Embryonic facial prominence (tissue), 1 donor: Measurements from ENCODE around the gene ENKD1.

ENCODE experiments used
- DNase-seq: peaks from one replicate; pipeline ENCODE4 v3.0.0-alpha.2; 2016; ENCODE audit errors: extremely low spot score

Gene ENKD1

GRCh38 chr16:67650023-67650422, 16.5 kb downstream of the ENKD1 start:
- DNase-seq: no peak

DNA sequence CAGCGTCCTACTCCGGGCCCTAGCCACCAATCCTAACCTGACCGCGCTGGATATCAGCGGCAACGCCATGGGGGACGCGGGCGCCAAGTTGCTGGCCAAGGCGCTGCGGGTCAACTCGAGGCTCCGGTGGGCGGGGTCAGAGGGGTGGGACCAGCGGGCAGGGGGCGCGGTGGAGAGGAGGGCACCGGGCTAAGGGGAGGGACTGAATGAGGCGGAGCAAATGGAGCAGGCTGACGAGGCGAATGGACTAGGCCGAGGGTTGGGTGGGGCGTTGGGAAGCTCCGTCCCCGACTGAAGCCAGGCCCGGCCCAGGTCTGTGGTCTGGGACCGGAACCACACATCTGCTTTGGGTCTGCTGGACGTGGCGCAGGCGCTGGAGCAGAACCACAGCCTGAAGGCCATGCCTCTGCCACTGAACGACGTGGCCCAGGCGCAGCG, 17.0 kb downstream of the ENKD1 start:
- DNase-seq: no peak

- DNase-seq: no peak
Observed at GRCh38 chr16:67648764-67649407, 17.7 kb downstream of the ENKD1 start.

DNA sequence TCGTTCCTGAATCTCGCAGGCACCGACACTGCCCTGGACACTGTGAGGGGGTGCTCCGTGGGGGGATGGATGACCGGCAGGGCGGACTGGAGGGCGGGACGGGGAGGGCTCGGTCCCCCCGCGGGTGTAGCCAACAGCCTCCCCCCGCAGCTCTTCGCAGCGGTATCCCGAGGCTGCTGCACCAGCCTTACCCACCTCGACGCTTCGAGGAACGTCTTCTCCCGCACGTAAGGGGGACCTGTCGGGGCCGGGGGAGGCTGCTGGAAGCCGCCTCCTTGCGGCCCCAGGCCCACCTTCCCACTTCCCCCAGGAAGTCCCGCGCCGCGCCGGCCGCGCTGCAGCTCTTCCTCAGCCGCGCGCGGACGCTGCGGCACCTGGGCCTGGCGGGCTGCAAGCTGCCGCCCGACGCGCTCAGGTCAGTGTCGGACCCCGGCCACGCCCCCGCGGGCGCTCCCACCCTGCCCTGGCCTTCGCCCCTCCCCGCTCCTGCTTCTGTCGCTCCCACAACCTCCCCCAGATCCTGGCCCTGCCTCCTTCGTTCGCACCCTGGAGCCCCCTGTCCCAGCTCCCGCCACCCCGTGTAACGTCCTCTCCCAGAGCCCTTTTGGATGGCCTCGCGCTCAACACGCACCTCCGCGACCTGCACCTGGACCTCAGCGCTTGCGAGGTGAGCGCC, 18.3 kb downstream of the ENKD1 start:
- no peak for DNase-seq

GRCh38 chr16:67647681-67648080, 18.9 kb downstream of the ENKD1 start:
- no peak for DNase-seq

DNA sequence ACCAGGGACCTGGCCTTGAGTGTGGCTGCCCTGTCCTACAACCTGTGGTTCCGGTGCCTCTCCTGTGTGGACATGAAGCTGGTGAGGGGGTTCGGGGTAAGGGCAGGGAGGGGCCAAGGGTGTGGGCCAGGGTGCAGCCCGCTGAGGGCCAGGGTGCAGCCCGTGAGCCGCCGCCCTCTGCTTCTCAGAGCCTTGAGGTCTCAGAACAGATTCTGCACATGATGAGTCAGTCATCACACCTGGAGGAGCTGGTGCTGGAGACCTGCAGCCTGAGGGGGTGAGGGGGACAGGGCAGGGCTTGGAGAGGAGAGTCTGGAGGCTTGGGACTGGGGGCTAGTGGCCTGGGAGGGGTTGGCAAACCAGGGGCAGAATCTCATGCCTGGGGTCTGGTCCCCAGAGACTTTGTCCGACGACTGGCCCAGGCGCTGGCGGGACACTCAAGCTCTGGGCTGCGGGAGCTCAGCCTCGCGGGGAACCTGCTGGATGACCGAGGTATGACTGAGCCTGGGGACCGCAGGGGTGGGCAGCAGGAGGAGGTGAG, 19.4 kb downstream of the ENKD1 start:
- no peak for DNase-seq

DNA sequence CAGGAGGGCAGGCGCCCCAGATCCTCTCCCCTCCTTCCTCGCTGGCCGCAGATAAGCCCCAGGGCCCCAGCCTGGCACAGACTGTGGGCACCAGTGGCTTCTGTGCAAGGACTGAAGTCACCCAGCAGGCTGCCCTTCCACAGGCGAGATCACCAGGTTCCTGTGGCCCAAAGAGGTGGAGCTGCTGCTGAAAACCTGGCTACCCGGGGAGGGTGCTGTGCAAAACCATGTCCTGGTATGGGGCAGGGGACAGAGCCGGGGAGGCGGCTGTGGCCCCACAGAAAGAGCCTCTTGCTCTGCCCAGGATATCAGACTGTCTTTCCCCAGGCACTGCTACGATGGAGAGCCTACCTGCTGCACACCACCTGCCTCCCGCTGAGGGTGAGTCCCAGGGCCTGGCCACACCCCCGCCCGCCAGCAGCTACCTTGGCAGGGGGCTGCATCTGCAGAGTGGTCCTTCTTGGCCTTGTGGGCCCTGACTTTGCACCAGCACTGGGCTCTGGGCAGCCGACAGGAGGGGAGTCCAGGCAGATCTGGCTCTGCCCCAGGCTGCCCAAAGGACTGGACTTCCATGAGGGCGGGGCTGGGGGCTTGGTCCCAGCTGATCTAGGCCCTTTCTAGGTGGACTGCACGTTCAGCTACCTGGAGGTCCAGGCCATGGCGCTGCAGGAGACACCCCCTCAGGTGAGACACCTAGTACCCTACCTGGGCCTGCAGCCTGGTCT, 21.0 kb downstream of the ENKD1 start:
- DNase-seq: no peak

DNA sequence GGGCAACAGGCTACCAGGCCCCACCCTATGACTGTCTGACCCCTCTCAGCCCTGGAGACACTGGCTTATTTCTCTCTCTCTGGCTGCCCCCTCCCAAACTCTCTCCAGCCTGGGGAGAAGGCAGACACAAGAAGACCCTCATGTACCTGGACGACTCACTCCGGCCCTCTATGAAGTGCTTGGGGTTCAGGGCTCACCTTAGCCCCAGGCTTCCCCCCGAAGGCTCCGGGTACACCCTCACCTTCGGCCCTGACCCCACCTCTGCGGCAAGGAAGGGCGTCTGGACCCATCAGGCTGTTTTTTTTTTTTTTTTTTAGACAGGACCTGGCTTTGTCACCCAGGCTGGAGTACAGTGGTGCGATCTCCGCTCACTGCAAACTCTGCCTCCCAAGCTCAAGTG, 22.5 kb downstream of the ENKD1 start:
- DNase-seq: no peak

DNA sequence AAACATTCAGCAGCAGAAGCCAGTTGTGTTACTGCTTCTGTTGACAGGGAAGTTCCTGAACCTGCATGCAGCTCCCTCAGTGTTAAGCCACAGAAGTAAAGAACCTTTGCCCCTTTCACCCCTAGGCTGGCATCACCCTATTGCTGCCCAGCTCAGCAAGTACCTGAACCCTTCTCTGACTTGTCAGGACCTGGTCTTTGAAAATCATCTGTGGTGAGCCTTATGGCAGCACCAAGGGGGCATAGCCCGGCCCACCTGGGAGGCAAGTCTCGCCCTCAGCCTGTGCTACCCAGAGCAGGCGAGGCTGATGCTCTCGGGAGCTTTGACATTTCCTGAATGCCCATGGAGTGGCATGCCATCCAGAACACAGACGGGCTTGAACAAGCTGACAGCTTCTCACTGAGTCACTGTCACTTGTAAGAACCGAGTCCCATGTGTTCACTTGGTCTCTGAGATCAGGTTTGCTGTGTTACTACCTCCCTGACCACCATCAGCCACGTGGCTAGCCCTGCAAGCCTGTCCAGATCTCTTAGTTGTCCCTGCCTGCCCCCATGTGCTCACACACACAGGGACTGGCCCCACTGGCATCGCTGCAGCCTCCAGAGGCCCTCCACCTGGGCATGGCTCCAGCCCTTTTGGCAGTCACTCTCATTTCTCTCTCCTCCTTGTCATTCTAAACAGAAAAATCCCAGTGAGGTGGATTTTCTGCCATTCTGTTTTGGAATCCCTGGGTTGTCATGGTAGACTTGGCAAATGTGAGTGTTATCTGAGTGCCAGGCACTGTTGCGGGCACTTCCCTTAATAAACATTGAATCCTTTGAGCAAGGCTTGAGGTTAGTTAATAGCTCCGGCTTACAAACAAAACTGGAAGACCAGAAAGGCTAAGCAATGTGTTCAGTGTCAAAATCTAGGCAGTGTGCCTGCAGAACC, 24.5 kb downstream of the ENKD1 start:
- no peak for DNase-seq

GRCh38 chr16:67637625-67638024, 28.9 kb downstream of the ENKD1 start:
- DNase-seq: no peak

DNA sequence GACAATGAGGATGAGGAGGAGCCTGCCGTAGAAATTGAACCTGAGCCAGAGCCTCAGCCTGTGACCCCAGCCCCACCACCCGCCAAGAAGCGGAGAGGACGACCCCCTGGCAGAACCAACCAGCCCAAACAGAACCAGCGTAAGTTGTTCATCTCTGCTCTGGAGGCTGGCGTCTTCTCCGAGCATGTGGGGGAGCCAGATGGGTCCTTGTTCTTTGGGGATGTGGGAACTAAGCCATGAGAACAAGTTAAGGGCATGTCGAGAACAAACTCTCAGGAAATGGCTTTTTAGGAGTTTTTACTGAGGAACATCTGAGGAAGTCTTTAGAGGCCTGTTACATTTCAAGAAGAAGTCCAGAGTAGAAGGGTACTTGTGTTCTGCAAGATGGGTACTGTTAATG, 29.8 kb downstream of the ENKD1 start:
- DNase-seq: no peak

- no peak for DNase-seq
Observed at GRCh38 chr16:67632415-67633172, 34.0 kb downstream of the ENKD1 start.

GRCh38 chr16:67628216-67628615, 38.3 kb downstream of the ENKD1 start:
- DNase-seq: no peak

DNA sequence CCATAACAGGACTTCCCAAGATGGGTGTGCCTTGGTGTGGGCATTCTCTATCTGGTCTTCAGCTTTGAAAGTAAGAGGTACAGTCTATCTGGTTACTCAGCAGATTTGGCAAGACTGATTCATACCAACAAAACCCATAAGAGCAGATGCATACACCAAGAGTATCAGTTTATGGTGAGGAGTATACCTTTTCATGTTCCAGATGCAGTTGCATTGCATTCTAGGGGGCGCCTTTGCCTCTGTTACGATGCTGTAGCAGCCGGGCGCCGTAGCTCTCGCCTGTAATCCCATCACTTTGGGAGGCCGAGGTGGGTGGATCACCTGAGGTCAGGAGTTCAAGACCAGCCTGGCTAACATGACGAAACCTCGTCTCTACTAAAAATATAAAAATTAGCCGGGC, 52.7 kb downstream of the ENKD1 start:
- DNase-seq: no peak
